Parathyroid adenoma (tissue), 2 donors: ENCODE measurements around the gene CD44.
A peak's percentile ranks its signal among the peaks of the same experiment; 100 is the strongest.

Source experiments
- H2AFZ ChIP-seq: fragments of 300-600 bp; sonication (generic); one replicate; pipeline ENCODE4 v1.7.0; 2017; ENCODE audit warnings: antibody characterized with exemption, mild to moderate bottlenecking
- H3K27ac ChIP-seq: fragments of 300-600 bp; sonication (generic); one replicate; pipeline ENCODE4 v1.7.0; 2017
- H3K27me3 ChIP-seq: fragments of 300-600 bp; sonication (generic); one replicate; pipeline ENCODE4 v1.7.0; 2017; ENCODE audit warnings: low read length; ENCODE audit not compliant: control insufficient read depth, insufficient read depth
- H3K36me3 ChIP-seq: fragments of 300-600 bp; sonication (generic); one replicate; pipeline ENCODE4 v1.7.0; 2017; ENCODE audit warnings: low read length; ENCODE audit not compliant: control insufficient read depth, insufficient read depth
- H3K4me1 ChIP-seq: fragments of 300-600 bp; sonication (generic); one replicate; pipeline ENCODE4 v1.7.0; 2017; ENCODE audit warnings: control low read depth
- H3K4me2 ChIP-seq: fragments of 300-600 bp; sonication (generic); one replicate; pipeline ENCODE4 v1.7.0; 2017; ENCODE audit warnings: low read length
- H3K4me3 ChIP-seq: fragments of 300-600 bp; sonication (generic); one replicate; pipeline ENCODE4 v1.7.0; 2017; ENCODE audit warnings: low read depth, low read length
- H3K79me2 ChIP-seq: fragments of 300-600 bp; sonication (generic); one replicate; pipeline ENCODE4 v1.7.0; 2017; ENCODE audit warnings: control low read depth
- H3K9ac ChIP-seq: fragments of 300-600 bp; sonication (generic); one replicate; pipeline ENCODE4 v1.7.0; 2017; ENCODE audit warnings: mild to moderate bottlenecking
- H3K9me3 ChIP-seq: fragments of 300-600 bp; sonication (generic); one replicate; pipeline ENCODE4 v1.7.0; 2017; ENCODE audit warnings: low read length; ENCODE audit not compliant: control insufficient read depth
- TF ChIP-seq, protein P1 (sequence below): fragments of 300-600 bp; sonication (generic); IDR thresholded peaks from one replicate; pipeline ENCODE4 v1.7.0; 2017; ENCODE audit warnings: antibody characterized with exemption, mild to moderate bottlenecking
- donor health status: primary hyperparathyroidism.

Gene CD44

DNA sequence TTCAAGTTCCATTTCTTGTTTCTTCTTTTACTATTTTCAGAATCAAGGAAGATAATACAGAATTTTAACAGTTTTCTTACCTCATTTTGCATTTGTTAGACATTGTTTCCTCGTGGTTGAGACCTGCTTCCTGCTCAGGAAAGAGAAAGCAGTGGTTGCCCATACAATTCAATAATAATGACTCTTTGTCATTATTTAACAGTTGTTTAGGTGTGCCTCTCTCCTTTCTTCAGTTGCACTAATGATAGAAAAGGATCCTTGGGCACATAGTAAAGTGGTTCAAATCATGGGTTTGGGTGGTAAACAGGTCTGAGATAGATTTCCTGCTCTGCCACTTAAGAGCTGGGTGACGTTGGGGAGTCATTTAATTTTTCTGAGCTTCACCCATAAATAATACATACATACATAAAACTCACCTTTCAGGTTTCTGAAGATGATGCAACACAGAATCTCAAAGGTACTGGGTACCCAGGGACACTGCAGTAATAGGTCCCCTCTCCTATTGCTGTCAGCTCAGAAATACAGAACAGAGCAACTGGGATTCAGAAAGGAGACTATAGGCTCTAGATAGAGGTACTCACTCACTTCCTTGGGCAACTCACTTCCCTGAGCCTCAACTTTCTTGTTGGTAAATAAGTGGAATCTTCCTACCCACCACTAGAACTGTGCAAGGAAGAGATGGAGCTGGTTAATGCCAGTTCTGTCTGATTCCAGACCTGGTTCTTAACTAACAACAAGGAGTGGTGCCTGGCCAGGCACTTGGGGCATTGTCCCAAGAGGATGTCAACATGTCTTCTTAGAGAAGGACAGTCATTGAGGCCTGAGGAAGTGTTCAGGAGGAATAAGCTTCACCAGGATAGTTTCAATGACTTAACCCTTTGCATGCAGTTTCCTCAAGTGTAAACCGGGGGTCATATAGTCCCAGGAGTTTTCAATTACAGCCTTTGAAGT, 34.9 kb downstream of the CD44 start:
- Histone ChIP-seq H3K4me1 (peaks cover 15% of the 10 kb centered on the region), H3K4me3 (no peak overlapping the region), H3K4me2 (no peak overlapping the region), H3K79me2 (no peaks in the 10 kb centered on the region), H3K27me3 (no peaks in the 10 kb centered on the region), H3K9me3 (no peaks in the 10 kb centered on the region), H3K9ac (no peak overlapping the region), H2AFZ (no peak overlapping the region), H3K36me3 (no peaks in the 10 kb centered on the region), H3K27ac (peak overlapping the region; percentile 57)
- TF ChIP-seq, protein P1, sequence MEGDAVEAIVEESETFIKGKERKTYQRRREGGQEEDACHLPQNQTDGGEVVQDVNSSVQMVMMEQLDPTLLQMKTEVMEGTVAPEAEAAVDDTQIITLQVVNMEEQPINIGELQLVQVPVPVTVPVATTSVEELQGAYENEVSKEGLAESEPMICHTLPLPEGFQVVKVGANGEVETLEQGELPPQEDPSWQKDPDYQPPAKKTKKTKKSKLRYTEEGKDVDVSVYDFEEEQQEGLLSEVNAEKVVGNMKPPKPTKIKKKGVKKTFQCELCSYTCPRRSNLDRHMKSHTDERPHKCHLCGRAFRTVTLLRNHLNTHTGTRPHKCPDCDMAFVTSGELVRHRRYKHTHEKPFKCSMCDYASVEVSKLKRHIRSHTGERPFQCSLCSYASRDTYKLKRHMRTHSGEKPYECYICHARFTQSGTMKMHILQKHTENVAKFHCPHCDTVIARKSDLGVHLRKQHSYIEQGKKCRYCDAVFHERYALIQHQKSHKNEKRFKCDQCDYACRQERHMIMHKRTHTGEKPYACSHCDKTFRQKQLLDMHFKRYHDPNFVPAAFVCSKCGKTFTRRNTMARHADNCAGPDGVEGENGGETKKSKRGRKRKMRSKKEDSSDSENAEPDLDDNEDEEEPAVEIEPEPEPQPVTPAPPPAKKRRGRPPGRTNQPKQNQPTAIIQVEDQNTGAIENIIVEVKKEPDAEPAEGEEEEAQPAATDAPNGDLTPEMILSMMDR = no peak

DNA sequence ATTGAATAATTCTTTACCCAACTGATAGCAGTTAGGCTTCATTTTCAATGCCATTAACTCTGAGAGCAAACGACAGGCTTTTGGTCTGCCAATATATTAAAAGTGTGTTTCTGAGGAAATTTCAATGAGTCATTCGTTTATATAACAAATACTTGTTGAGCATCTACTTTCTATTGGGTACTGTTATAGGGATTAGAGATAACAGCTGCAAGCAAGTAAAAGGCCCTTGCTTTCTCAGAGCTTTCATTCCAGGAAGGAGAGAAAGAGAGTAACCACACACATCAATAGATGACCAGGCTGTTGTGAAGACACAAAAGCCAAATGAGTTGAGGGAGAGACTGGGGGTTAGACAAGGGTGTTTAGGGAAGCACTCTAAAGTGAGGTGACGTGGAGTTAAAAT, 35.7 kb downstream of the CD44 start:
- TF ChIP-seq, protein P1 = no peak
- H3K4me2 ChIP-seq = no peak overlapping the region
- no peaks in the 10 kb centered on the region for H3K9me3 ChIP-seq
- H3K27me3 ChIP-seq = no peaks in the 10 kb centered on the region
- H3K4me1 ChIP-seq = peaks cover 18% of the 10 kb centered on the region
- no peaks in the 10 kb centered on the region for H3K79me2 ChIP-seq
- no peak overlapping the region for H3K4me3 ChIP-seq
- H3K27ac ChIP-seq = no peak overlapping the region
- no peak overlapping the region for H2AFZ ChIP-seq
- H3K9ac ChIP-seq = no peak overlapping the region
- H3K36me3 ChIP-seq = no peaks in the 10 kb centered on the region

DNA sequence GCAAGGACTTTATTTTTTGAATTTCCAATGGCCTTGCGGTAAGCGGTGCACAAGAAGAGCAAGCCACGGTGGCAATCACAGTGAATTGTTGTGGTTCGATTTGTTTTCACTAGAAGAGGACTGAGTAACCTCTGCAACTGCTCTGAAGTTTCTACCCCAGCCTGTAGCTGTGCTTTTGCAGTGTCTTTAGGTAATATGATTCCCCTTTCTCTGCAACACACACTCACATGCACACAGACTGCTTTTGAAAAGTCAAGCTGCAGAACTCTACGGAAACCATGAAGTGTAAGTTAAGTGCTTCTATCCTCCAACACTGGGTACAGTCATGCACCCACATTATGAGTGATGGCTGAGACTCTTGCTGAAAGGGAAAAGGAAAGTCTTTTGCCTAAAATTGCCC, 38.4 kb downstream of the CD44 start:
- TF ChIP-seq, protein P1 = no peak
- no peak overlapping the region for H3K9ac ChIP-seq
- no peaks in the 10 kb centered on the region for H3K9me3 ChIP-seq
- no peak overlapping the region for H3K27ac ChIP-seq
- no peaks in the 10 kb centered on the region for H3K79me2 ChIP-seq
- no peak overlapping the region for H3K4me2 ChIP-seq
- peaks cover 18% of the 10 kb centered on the region for H3K4me1 ChIP-seq
- H3K27me3 ChIP-seq = no peaks in the 10 kb centered on the region
- H3K4me3 ChIP-seq = no peak overlapping the region
- no peak overlapping the region for H2AFZ ChIP-seq
- no peaks in the 10 kb centered on the region for H3K36me3 ChIP-seq

DNA sequence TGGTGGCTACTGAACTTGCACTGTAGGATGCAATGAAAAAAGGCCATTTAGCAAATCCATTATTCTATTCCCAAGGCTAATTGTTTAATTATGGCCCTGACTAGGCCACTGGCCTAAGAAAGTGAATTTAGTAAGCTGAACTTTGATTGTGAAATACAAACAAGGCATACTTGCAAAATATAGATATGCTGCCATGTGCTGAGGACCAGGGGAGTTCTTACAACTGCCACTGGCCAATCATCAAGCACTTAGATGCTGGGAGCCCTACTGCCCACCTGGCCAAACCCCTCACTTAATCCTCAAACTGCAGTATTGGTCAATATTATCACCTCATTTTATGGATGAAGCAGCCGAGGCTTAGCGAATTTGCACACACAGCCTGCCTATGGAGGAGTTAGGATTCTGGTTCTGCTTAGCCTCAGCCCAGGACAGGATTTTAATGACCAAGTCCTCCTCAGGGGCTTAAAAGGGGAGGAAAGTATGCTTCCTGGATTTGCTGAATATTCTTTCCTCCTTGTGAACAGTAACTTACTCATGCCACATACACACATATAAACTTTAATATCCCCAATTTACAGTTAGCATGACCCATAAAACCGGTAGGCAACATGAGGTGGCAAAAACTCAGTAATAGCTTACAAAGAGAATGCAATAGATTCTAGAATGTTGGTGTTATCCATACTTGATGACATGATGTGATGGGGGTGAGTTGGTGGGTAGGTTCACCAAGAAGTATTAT, 39.3 kb downstream of the CD44 start:
- Histone ChIP-seq H3K36me3 (no peaks in the 10 kb centered on the region), H3K27me3 (no peaks in the 10 kb centered on the region), H3K4me3 (no peak overlapping the region), H3K4me1 (peaks cover 17% of the 10 kb centered on the region), H3K4me2 (no peak overlapping the region), H3K9ac (no peak overlapping the region), H3K27ac (no peak overlapping the region), H3K79me2 (no peaks in the 10 kb centered on the region), H2AFZ (no peak overlapping the region), H3K9me3 (no peaks in the 10 kb centered on the region)
- TF ChIP-seq, protein P1 = no peak
